ENCODE measurements around the gene MPC1L.

MPC1L gene

GRCh38 chrX:40632199-40632598 is 9.0 kb downstream of the MPC1L start:
- no peak for DNase-seq

GRCh38 chrX:40637687-40638086 is 14.5 kb downstream of the MPC1L start:
- DNase-seq: no peak

GRCh38 chrX:40644176-40644575 is 20.9 kb downstream of the MPC1L start:
- DNase-seq: no peak

- peak; percentile 53 for DNase-seq
Observed at GRCh38 chrX:40644821-40645358, 21.7 kb downstream of the MPC1L start.

GRCh38 chrX:40646489-40647306 is 23.5 kb downstream of the MPC1L start:
- DNase-seq: peak; percentile 27

GRCh38 chrX:40647307-40648197 is 24.3 kb downstream of the MPC1L start, which contains the start of gene CXorf38:
CXorf38 (minus strand) TSS chrX:40647561; CDS start chrX:40647520, 41 bp downstream.
- peak; percentile 95 for DNase-seq

- peak; percentile 83 for DNase-seq
Observed at GRCh38 chrX:40651620-40652223, 28.5 kb downstream of the MPC1L start.

GRCh38 chrX:40652664-40653063 is 29.4 kb downstream of the MPC1L start:
- no peak for DNase-seq

- DNase-seq: no peak
Observed at GRCh38 chrX:40653535-40653934, 30.3 kb downstream of the MPC1L start.

GRCh38 chrX:40660381-40660780 is 37.2 kb downstream of the MPC1L start:
- no peak for DNase-seq

- no peak for DNase-seq
Observed at GRCh38 chrX:40661489-40661888, 38.3 kb downstream of the MPC1L start.

GRCh38 chrX:40663078-40663740 is 40.0 kb downstream of the MPC1L start:
- no peak for DNase-seq

- no peak for DNase-seq
Observed at GRCh38 chrX:40663880-40664630, 40.8 kb downstream of the MPC1L start.

GRCh38 chrX:40671126-40671525 is 47.9 kb downstream of the MPC1L start:
- DNase-seq: no peak
